Endothelial cell (in vitro differentiated cells): ENCODE results near the gene KIFAP3. TPM values are rescaled to one million over a fixed set of nuclear protein-coding genes. Genes with fewer than 3 reads are reported as not detected.

Source experiments
- DNase-seq: peaks from one replicate; pipeline ENCODE4 v3.0.0; 2021; ENCODE audit warnings: low spot score
- H3K27ac Mint-ChIP-seq: one replicate; pipeline ENCODE4 v1.8.0; 2021; ENCODE audit warnings: mixed read lengths, inconsistent platforms; ENCODE audit not compliant: unreplicated experiment
- H3K27me3 Mint-ChIP-seq: one replicate; pipeline ENCODE4 v1.8.0; 2021; ENCODE audit warnings: mild to moderate bottlenecking, moderate library complexity, mixed read lengths, inconsistent platforms; ENCODE audit not compliant: unreplicated experiment
- H3K36me3 Mint-ChIP-seq: one replicate; pipeline ENCODE4 v1.8.0; 2021; ENCODE audit warnings: mild to moderate bottlenecking, low read depth, mixed read lengths, inconsistent platforms; ENCODE audit not compliant: unreplicated experiment
- H3K4me1 Mint-ChIP-seq: one replicate; pipeline ENCODE4 v1.8.0; 2021; ENCODE audit warnings: mild to moderate bottlenecking, mixed read lengths, inconsistent platforms; ENCODE audit not compliant: unreplicated experiment
- H3K4me3 Mint-ChIP-seq: one replicate; pipeline ENCODE4 v1.8.0; 2021; ENCODE audit warnings: mild to moderate bottlenecking, mixed read lengths, inconsistent platforms; ENCODE audit not compliant: unreplicated experiment
- H3K9me3 Mint-ChIP-seq: one replicate; pipeline ENCODE4 v1.8.0; 2021; ENCODE audit warnings: mixed read lengths, inconsistent platforms; ENCODE audit not compliant: unreplicated experiment
- total RNA-seq: library from RNA; stranded (reverse); fragmentation: NEBNext Ultra II Directional; extraction: Animal tissue kit (Norgen Biotek cat#: 25700); gene quantifications from one replicate; pipeline ENCODE4 v1.2.1, GENCODE V29; 2021; ENCODE audit not compliant: unreplicated experiment
- TF ChIP-seq, protein P1 (sequence below): fragments of 200-600 bp; sonication (generic); IDR thresholded peaks from one replicate; pipeline ENCODE4 v1.5.0; 2021; ENCODE audit warnings: antibody characterized with exemption; ENCODE audit not compliant: unreplicated experiment

KIFAP3 gene
- total RNA-seq, 1 donor from 2014 or later: 49.7 TPM

DNA sequence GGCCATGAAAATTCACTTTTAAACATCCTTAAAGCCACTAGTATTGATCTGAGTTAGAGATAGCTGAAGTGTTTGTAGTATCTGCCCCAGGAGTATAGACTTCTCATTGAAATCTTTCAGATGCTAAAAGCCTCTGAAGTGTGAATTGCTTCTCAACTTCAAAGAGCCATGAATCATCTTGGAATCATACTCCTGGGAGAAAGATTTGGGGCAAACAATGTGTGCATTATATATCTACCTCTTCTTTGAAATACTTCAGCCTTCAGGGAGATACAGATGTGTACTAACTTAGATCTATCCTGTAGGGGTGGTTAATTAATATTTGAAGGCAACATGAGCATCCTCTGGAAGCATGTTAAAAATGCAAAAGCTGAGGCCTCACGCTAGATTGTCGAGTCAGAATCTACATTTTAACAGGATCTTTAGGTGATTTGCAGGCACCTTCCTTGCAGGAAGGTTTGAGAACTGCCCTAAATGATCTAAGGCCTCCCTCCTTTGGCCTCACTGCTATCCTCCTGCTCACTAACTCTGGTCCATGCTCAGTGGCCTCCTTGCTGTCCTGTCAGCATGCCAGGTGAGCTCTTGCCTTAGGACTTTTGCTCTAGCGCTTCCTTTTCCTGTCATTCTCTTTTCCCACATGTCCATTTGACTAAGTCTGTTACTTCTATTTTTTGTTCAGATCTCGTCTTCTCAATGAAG lies 174.8 kb downstream of the KIFAP3 start:
- H3K9me3 Mint-ChIP-seq: no peaks in the 10 kb centered on the region
- H3K4me3 Mint-ChIP-seq: no peak overlapping the region
- H3K36me3 Mint-ChIP-seq: no peaks in the 10 kb centered on the region
- DNase-seq: no peak
- TF ChIP-seq, protein P1, sequence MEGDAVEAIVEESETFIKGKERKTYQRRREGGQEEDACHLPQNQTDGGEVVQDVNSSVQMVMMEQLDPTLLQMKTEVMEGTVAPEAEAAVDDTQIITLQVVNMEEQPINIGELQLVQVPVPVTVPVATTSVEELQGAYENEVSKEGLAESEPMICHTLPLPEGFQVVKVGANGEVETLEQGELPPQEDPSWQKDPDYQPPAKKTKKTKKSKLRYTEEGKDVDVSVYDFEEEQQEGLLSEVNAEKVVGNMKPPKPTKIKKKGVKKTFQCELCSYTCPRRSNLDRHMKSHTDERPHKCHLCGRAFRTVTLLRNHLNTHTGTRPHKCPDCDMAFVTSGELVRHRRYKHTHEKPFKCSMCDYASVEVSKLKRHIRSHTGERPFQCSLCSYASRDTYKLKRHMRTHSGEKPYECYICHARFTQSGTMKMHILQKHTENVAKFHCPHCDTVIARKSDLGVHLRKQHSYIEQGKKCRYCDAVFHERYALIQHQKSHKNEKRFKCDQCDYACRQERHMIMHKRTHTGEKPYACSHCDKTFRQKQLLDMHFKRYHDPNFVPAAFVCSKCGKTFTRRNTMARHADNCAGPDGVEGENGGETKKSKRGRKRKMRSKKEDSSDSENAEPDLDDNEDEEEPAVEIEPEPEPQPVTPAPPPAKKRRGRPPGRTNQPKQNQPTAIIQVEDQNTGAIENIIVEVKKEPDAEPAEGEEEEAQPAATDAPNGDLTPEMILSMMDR: no peak
- peaks cover 67% of the 10 kb centered on the region for H3K4me1 Mint-ChIP-seq
- H3K27me3 Mint-ChIP-seq: peaks cover 3% of the 10 kb centered on the region
- peak overlapping the region; percentile 76 for H3K27ac Mint-ChIP-seq

DNA sequence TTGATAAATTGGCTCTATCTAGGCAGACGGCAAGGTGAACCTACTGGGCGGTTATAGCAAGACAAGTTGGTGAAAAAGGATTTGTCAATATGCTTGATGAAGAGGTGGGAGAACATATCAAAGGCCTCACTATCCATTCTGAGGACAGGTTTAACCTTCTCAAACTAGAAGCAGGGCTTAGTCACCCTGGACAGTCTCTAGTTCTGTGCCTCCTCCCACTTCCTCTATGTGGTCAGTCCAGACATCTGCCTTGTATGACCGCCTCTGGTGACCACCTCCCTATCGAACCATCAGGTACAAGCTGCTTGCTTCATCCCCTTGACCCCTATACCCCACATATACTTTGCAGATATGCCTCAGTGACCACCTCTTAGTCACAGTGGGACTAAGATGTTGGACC lies 178.5 kb downstream of the KIFAP3 start:
- Mint-ChIP-seq H3K4me3 (no peak overlapping the region), H3K9me3 (no peaks in the 10 kb centered on the region), H3K27ac (no peak overlapping the region), H3K4me1 (peaks cover 59% of the 10 kb centered on the region), H3K36me3 (no peaks in the 10 kb centered on the region), H3K27me3 (peaks cover 8% of the 10 kb centered on the region)
- no peak for DNase-seq
- TF ChIP-seq, protein P1: no peak

DNA sequence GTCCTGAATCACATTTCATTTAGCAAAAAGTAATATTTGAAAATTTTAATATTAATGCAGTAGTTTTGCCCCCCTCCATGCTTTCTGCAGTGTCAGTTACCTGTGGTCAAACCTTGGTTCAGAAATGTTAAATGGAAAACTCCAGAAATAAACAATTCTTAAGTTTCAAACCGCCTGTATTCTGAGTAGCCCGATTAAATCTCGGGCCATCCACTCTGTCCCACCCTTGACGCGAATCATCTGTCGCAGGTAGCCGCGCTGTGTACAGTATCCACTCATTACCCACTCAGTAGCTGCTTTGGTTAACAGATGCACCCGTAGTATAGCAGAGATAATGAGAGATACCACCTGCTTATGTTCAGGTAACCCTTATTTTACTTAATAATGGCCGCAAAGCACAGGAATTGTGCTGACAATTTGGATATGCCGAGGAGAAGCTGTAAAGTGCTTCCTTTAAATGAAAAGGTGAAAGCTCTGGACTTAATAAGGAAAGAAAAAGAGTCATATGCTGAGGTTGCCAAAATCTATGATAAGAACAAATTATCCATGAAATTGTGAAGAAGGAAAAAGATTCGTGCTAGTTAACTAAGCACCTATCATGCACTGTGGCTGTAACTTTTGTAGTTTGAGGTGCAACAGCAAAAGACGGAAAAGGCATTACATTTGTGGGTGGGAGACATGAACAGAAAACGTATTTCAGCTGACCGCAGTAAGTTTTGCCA lies 179.9 kb downstream of the KIFAP3 start:
- Mint-ChIP-seq H3K4me3 (peak overlapping the region; percentile 90), H3K36me3 (no peaks in the 10 kb centered on the region), H3K4me1 (peaks cover 56% of the 10 kb centered on the region), H3K27me3 (peaks cover 8% of the 10 kb centered on the region), H3K9me3 (no peaks in the 10 kb centered on the region), H3K27ac (peak overlapping the region; percentile 100)
- TF ChIP-seq, protein P1: no peak
- DNase-seq: no peak

DNA sequence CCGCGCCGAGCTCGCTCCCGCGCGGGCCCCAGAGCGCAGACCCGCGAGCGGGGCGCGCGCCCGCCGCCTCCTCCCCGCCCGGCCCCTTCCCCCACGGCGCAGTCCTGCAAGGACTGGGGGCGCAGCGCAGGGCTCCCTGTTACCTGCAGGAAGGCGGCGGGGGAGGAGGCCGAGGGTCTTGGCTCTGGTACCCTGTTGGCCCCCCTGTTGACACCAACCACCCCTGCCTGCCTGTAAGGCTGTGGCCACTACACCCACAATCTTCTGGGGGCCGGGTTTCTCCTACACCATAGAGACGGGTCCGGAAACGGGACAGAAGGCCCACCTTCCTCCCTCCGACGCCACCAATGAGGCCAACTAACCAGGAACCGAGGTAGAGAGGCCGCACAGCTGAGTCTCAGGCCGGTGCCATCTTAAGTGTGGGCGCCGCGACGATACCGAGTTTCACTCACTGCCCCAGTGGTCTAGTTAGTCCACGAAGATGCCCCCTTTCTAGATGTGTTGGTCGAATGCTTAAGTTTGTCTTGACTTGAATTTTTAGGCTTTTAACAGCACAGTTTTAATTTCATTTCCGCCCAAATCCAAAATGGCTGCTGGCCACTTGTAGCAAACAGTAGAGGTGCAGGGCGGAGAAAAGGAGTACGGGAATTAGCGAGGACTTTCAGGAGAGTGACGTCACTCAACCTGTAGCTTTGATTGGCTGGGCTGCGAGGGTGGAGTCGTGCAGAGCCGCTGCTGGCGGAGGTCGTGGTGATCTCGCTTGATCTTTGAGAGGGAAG lies 180.7 kb downstream of the KIFAP3 start, which contains the start of gene SCYL3:
TSS of gene SCYL3 (minus strand) at position 252 of the 779 bp plus-strand sequence. CDS start 5,056 bp downstream, outside the sequence.
- DNase-seq: peak; percentile 82
- Mint-ChIP-seq H3K9me3 (no peaks in the 10 kb centered on the region), H3K27me3 (peaks cover 8% of the 10 kb centered on the region), H3K4me1 (peaks cover 53% of the 10 kb centered on the region), H3K27ac (peak within 1 kb of the TSS; percentile 100), H3K4me3 (peak within 1 kb of the TSS; percentile 93), H3K36me3 (peaks cover 2% of the 10 kb centered on the region)
- TF ChIP-seq, protein P1: no peak
